GM19240 (cell line): ENCODE data around the gene GAS7.
"Not testable (repeated sequence)": the region's sequence is repeated elsewhere in the genome, so short reads cannot be mapped to it uniquely, and the experiment has no call there.

Experiments used
- DNase-seq: peaks from one replicate; pipeline ENCODE4 v3.0.0; 2011; ENCODE audit warnings: low spot score; ENCODE audit not compliant: insufficient read length

The GAS7 gene

DNA sequence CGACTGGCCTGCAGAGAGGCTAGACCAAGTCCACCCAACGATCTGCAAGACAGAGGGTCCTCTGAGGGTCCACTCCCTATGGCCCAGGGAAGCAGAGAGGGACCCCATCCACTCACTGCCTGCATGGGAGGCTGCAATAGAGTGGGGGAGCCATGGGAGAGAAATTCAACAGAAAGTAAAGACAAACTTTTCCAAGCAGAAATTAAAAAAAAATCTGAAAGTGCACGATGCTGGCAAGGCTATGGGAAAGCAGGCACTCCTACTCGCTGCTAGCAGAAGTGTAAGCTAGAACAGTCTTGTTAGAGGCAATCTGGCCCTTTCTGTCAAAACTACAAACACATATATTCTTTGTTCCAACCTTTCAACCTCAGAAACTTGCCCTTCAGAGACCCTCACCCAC, 85.4 kb downstream of the GAS7 start:
- DNase-seq: no peak

DNA sequence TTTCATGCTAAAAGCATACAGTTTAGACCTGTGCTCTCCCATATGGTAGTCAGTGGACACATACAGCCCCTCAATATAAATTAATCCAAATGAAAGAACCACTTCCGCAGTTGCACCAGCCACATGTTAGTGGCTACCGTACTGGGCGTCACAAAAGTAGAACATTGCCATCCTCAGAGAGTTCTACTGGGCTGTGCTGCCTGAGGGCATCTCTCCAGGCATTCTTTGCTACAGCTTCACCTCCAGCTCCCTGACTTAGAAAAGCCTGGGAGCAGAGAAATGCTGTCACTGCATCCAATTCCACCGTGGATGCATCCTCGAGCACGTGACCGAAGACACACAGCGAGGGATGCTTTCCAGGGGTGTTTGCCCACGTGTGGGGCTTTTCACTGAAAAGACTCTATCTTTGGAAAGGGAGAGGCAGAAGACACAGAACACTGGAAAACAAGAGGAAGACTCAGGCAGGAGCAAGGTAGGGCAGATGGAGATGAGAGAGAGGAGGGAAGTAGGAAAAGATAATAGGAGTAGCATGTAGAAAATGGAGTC, 86.4 kb downstream of the GAS7 start:
- no peak for DNase-seq

- no peak for DNase-seq
These were observed 89.3 kb downstream of the GAS7 start for GRCh38 chr17:10109146-10109545.

DNA sequence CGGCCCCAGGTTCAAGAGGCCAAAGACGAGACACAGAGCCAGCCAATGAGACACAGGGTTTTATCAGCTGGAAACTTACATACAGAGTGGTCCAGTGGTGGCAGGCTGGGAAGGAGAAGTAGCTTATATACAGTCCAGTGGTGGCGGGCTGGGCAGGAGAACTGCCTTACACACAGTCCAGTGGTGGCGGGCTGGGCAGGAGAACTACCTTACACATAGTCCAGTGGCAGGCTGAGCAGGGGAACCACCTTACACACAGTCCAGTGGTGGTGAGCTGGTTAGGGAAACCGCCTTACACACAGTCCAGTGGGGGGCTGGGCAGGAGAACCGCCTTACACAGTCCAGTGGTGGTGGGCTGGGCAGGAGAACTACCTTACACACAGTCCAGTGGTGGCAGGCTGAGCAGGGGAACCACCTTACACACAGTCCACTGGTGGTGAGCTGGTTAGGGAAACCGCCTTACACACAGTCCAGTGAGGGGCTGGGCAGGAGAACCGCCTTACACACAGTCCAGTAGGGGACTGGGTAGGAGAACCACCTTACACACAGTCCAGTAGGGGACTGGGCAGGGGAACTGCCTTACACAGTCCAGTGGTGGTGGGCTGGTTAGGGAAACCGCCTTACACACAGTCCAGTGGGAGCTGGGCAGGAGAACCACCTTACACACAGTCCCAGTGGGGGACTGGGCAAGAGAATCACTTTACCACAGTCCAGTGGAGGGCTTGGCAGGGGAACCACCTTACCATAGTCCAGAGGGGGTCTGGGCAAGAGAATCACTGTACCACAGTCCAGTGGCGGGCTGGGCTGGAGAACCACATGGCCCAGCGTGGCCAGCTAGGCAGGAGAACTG, 90.9 kb downstream of the GAS7 start:
- no peak for DNase-seq

GRCh38 chr17:10106067-10106466, 92.3 kb downstream of the GAS7 start:
- no peak for DNase-seq

DNA sequence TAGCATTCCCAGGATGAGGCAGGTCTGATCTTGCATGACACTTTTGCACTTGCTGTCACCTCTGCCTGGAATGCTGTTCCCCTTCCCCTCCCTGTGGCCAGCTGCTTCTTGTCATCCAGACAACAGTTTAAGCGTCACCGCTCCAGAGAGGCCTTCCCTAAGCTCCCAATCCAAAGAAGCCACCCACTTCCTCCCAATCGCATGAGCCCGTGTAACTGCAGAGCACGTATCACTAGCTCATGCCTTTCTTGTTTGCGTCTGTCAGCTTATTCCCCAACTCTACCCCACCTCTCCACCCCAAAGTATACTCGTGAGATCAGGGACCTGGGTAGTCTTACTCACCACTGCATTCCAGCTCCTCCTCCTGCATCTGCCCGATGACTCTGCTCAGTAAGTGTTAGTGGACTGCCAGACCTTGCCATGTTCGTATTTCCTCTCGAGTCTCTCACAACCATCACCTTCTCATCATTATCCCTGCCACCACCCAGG, 92.8 kb downstream of the GAS7 start:
- no peak for DNase-seq

- DNase-seq: no peak
These were observed 94.7 kb downstream of the GAS7 start for GRCh38 chr17:10103712-10104111.

DNA sequence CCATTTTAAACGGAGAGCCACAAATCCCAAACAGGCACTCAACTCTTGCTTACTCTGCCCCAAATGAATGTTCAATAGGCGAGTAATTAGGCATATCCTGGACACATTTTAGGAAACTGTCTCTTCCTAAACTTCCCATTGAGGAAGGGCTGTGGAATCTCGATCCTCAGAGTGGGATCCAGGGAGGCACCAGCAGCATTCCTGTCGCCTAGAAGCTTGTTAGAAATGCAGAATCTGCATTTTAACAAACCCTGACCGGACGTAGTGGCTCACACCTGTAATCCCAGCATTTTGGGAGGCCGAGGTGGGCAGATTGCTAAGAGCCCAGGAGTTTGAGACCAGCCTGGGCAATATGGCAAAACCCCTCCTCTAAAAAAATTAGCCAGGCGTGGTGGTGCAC, 95.6 kb downstream of the GAS7 start:
- DNase-seq: no peak

DNA sequence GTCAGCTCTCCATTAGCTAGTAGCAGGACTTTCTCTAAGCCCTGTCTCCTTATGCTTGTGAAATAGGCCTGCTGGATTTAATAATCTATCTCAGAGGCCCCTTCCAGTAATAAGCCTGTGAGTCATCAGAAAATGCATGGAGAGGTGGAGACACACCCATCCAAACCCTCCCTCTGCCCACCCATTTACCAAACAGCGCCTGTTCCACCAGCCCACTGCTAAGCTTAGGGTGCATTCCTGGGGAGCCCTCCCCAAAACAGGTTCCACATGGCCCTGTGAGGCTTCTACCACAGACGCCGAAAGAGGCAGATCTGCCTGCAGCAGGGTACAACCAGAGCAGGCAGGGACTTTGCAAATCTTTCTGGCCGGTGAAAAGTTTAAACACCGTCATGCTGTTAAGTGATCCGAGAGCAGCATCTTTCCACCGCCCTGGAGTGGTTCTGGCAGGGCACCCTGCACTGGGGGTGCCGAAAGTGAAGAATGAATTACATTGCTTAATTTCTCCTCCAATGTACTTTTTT, 99.3 kb downstream of the GAS7 start:
- DNase-seq: no peak

DNA sequence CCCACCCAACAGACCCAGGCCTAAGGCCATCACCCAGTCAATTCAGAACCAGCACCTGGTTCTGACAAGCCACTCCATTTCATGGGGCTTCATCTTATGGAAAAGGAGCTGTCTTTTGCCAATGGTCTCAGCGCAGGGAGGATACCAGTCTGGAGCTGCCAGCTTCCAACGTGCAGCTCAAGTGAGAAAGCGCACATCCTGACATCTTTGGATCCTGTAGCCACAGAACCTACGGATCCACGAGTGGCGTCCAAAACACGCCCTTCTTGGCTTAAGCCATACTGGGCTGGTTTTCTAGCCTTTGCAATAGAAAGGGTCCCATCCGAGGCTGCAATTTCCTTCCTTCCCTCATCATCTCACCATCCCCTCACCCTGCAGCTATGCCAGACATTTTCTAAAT, 101.8 kb downstream of the GAS7 start:
- no peak for DNase-seq

- not testable (repeated sequence) for DNase-seq
These were observed 103.1 kb downstream of the GAS7 start for GRCh38 chr17:10095295-10095694.

DNA sequence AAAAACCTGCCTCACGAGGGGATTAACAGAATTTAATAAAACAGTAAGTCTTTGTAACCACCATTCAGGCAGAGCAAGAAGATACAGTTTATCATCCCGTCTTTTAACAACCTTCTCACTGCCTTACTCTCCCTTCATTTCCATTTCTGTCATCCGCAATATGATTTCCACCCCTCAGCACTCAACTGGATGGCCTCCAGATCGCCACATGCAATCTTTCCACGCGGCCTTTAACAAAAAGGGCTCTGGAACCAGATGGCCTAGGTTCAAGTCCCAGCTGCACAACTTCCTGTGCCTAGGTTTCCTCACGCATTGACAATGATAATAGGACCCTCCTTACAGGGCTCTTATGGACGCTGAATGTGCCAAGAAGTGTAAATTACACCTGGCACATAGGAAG, 103.6 kb downstream of the GAS7 start:
- no peak for DNase-seq

DNA sequence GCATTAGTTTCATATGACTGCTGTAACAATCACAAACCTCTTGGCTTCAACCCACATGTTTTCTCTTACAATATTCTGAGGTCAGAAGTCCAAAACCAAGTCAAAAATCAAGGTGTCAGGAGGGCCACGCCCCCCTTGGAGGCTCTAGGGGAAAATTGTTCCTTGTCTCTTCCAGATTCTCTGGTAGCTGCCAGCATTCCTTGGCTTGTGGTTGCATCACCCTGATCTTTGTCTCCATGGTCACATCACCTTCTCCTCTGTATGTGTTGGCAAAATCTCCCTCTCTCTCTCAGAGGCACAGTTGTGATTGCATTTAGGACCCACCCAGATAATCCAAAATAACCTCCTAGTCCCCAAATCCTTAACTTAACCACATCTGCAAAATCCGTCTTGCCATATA, 105.8 kb downstream of the GAS7 start:
- DNase-seq: no peak

DNA sequence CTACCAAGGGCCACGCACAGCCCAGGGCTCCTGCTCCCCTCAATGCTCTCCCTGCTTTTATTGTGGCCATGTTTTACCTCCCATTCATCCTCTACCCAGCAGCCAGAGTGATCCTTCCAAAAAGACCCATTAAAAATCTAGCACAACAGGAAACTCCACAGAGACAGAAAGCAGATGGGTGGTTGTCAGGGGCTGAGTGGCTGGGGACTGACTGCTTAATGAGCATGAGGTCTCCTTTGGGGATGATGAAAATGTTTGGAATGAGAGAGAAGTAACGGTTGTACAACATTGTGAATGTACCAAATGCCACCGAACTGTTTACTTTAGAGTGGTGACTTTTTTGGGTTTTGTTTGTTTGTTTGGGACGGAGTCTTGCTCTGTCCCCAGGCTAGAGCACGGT, 107.4 kb downstream of the GAS7 start:
- DNase-seq: no peak

DNA sequence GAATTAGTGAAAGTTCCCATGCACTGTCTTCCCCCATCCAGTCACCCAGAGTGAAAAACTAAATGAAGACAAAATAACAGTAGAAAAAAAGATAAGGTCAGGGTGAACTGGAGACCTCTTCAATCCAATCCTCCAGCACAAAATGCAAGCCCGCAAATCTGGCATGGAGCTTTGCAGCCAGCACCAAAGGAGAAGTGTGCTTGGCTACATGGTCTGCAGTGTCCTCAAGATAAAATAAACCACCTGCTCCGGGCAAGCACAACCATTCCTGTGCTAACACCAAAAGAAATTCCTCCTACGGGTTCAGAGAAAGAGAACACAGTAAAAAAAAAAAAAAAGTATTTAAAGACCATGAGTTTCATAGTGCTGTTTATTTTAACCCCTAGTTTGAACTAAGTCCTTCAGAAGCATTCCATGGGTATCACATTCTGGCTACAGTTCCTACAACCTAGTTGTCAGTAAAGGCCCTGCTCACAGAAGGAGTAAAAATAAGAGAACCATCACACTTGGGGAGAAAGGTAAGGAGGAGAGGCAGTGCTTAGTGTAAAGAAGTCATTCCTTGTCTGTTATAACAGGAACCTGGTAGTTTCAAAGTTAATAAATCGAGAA, 109.1 kb downstream of the GAS7 start:
- DNase-seq: no peak

- DNase-seq: no peak
These were observed 110.0 kb downstream of the GAS7 start for GRCh38 chr17:10088444-10088843.

DNA sequence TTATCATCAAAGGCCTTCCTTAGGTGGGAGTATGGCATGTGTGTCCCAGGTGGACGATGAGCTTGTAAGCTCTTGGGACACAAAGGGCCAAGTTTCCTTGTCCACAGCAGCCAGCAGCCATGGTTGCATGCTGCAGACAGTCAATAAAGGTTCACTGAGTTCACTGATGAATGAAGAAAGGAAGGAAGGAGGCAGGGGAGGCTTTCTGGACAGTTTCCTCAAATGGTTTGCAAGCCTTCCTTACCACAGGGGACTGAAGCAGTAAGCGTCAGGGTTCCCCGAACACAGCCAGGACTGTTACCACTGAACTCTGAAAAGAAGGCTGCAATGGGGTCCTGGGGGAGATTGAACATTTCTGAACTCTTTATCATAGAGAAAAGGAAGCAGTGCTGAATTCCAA, 111.1 kb downstream of the GAS7 start:
- no peak for DNase-seq

GRCh38 chr17:10083864-10084263, 114.5 kb downstream of the GAS7 start:
- no peak for DNase-seq

DNA sequence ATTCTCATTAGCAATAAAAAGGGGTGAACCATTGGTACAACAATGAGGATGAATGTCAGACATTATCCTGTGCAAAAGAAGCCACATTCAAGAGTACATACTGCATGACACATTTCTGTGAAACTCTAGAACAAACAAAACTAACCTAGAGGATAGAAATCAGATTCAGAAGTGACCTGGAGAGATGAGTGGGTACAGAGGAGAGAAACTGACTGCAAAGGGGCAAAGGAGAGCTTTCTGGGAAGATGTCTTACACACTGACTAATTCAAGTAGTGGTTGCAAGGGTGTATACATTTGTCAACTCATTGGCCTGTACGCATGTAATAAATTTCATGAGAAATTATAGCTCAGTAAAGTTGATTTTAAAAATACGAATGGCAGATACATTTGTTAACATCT, 115.6 kb downstream of the GAS7 start:
- no peak for DNase-seq

- DNase-seq: no peak
These were observed 116.7 kb downstream of the GAS7 start for GRCh38 chr17:10081571-10082169.

- no peak for DNase-seq
These were observed 120.7 kb downstream of the GAS7 start for GRCh38 chr17:10077561-10078299.
